ENCODE measurements around the gene SUPT7L. TPM values are rescaled to one million over a fixed set of nuclear protein-coding genes. Genes with fewer than 3 reads are reported as not detected.

Gene SUPT7L
- total and polyA plus RNA-seq, 4 donors: 9.6 to 14.6 (median 11.5) TPM

- peak; percentile 20 to 24 for TF ChIP-seq HNF4A (conservative IDR thresholded peaks at IDR 0.05)
- no peak for TF ChIP-seq JUND (IDR thresholded peaks at IDR 0.05)
- peaks cover 2 to 33% (median 27%) of the 10 kb centered on the region in 4 donors for H3K36me3 ChIP-seq (ENCODE audit: control insufficient read depth in 4 of 4, insufficient read depth in 3 of 4, low read depth in 1 of 4, low read length in 3 of 4)
- H3K27me3 ChIP-seq (ENCODE audit: control insufficient read depth in 4 of 4, insufficient read depth in 4 of 4, low read length in 3 of 4): no peaks in the 10 kb centered on the region
- H3K4me3 ChIP-seq (ENCODE audit: low read depth in 1 of 3, low read length in 3 of 3): no peak overlapping the region
- H3K9me3 ChIP-seq (ENCODE audit: control insufficient read depth in 4 of 4, low read length in 3 of 4): no peaks in the 10 kb centered on the region
- H3K9ac ChIP-seq (ENCODE audit: low read depth in 1 of 2, low read length in 2 of 2): no peak overlapping the region
- 91% methylated on average over 1 of the region's 1 CpG for WGBS
- H3K4me1 ChIP-seq (ENCODE audit: control insufficient read depth in 4 of 4, insufficient read depth in 4 of 4, low read length in 3 of 4): no peaks in the 10 kb centered on the region
- H3K27ac ChIP-seq (ENCODE audit: low read depth in 1 of 2, low read length in 2 of 2): no peak overlapping the region
- DNase-seq (ENCODE audit: low spot score): no peak
Measured at GRCh38 chr2:27681841-27682240, 18.4 kb upstream of the SUPT7L start.

- H3K9ac ChIP-seq (ENCODE audit: low read depth in 1 of 2, low read length in 2 of 2): no peak overlapping the region
- H3K27me3 ChIP-seq (ENCODE audit: control insufficient read depth in 4 of 4, insufficient read depth in 4 of 4, low read length in 3 of 4): no peaks in the 10 kb centered on the region
- peaks cover 3 to 33% (median 29%) of the 10 kb centered on the region in 4 donors for H3K36me3 ChIP-seq (ENCODE audit: control insufficient read depth in 4 of 4, insufficient read depth in 3 of 4, low read depth in 1 of 4, low read length in 3 of 4)
- no peaks in the 10 kb centered on the region for H3K9me3 ChIP-seq (ENCODE audit: control insufficient read depth in 4 of 4, low read length in 3 of 4)
- no peaks in the 10 kb centered on the region for H3K4me1 ChIP-seq (ENCODE audit: control insufficient read depth in 4 of 4, insufficient read depth in 4 of 4, low read length in 3 of 4)
- no peak overlapping the region for H3K4me3 ChIP-seq (ENCODE audit: low read depth in 1 of 3, low read length in 3 of 3)
- H3K27ac ChIP-seq (ENCODE audit: low read depth in 1 of 2, low read length in 2 of 2): no peak overlapping the region
- no peak for TF ChIP-seq CTCF (IDR thresholded peaks at IDR 0.05; ENCODE audit: low read depth, low read length, missing input control)
- TF ChIP-seq HNF4A (conservative IDR thresholded peaks at IDR 0.05): no peak
- no peak for TF ChIP-seq ATF3 (IDR thresholded peaks at IDR 0.05)
- no peak for TF ChIP-seq NR2F2 (IDR thresholded peaks at IDR 0.05)
- TF ChIP-seq REST (IDR thresholded peaks at IDR 0.05): no peak
- TF ChIP-seq MAX (IDR thresholded peaks at IDR 0.05): no peak
- no peak for TF ChIP-seq EGR1 (IDR thresholded peaks at IDR 0.05; ENCODE audit: low read depth in 2 of 2)
- TF ChIP-seq SP1 (IDR thresholded peaks at IDR 0.05): no peak
- TF ChIP-seq GABPA (IDR thresholded peaks at IDR 0.05 in 1 of 2, conservative IDR thresholded peaks at IDR 0.05 in 1 of 2): no peak
- TF ChIP-seq HNF4G (IDR thresholded peaks at IDR 0.05): no peak
- 87% methylated on average over 2 of the region's 2 CpGs for WGBS
- no peak for DNase-seq (ENCODE audit: low spot score)
Measured at GRCh38 chr2:27680571-27680970, 17.2 kb upstream of the SUPT7L start.
